ENCODE results near the gene ADAM33. TPM values are rescaled to one million over a fixed set of nuclear protein-coding genes. Genes with fewer than 3 reads are reported as not detected.

The ADAM33 gene, protein sequence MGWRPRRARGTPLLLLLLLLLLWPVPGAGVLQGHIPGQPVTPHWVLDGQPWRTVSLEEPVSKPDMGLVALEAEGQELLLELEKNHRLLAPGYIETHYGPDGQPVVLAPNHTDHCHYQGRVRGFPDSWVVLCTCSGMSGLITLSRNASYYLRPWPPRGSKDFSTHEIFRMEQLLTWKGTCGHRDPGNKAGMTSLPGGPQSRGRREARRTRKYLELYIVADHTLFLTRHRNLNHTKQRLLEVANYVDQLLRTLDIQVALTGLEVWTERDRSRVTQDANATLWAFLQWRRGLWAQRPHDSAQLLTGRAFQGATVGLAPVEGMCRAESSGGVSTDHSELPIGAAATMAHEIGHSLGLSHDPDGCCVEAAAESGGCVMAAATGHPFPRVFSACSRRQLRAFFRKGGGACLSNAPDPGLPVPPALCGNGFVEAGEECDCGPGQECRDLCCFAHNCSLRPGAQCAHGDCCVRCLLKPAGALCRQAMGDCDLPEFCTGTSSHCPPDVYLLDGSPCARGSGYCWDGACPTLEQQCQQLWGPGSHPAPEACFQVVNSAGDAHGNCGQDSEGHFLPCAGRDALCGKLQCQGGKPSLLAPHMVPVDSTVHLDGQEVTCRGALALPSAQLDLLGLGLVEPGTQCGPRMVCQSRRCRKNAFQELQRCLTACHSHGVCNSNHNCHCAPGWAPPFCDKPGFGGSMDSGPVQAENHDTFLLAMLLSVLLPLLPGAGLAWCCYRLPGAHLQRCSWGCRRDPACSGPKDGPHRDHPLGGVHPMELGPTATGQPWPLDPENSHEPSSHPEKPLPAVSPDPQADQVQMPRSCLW
- not detected for polyA plus RNA-seq (2012; ENCODE audit: low read depth, missing spikeins)

DNA sequence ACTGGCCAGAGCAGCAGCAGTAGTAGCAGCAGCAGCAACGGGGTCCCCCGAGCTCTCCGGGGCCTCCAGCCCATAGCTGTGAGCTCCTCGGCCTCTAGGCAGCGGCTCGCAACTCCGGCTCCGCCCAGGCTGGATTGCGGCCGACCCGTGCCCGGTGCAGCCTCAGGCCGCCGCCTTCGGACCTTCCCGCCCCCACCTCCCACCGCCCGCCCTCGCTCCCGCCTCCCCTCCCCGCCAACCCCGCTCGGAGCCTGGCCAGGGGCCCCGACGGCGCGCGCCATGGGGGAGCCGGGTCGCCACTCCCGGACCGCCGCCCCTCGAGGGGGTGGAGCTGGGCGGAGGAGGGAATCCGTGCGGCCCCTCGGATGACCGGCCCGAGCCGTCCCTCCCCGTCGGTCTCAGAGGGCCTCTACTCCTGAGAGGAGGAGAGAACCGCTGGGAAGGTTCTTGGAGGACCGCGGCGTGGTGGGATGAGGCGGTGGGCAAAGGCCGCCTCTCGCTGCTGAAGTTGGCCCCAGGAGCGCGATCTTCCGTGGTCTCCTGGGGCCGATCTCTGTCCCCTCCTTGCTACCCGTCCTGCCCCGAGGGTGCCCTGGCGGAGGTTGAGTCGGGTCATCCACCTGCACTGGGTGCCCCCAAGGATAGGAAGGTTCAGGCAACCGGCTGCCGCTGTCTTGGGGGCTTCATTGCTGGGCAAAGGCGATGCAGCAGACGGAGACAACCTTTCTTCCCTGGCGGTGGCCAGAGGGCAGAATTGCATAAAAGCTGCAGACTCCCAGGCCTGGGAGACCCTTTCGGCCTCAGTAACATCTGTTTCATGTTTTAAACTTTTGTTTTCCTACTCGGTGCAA lies at the start of gene ADAM33:
TSS of gene ADAM33 (minus strand) at position 80 of the 851 bp plus-strand sequence. CDS start at position 74, 6 bp downstream.
- no peak for TF ChIP-seq POLR2A (IDR thresholded peaks at IDR 0.05; ENCODE audit: low read depth, low read length)
- TF ChIP-seq POU2F2 (IDR thresholded peaks at IDR 0.05; ENCODE audit: low read depth, low read length) = no peak
- TF ChIP-seq PAX5 (IDR thresholded peaks at IDR 0.05; ENCODE audit: insufficient read depth, low read length, severe bottlenecking) = no peak
- no peak for TF ChIP-seq POLR2AphosphoS5 (IDR thresholded peaks at IDR 0.05; ENCODE audit: low read depth, low read length)
- TF ChIP-seq SPI1 (IDR thresholded peaks at IDR 0.05; ENCODE audit: low read depth, low read length) = no peak
- no peak for TF ChIP-seq TAF1 (IDR thresholded peaks at IDR 0.05; ENCODE audit: low read depth, low read length)
- FAIRE-seq (no peak), DNase-seq (ENCODE audit: insufficient read length, low spot score) (no peak)

DNA sequence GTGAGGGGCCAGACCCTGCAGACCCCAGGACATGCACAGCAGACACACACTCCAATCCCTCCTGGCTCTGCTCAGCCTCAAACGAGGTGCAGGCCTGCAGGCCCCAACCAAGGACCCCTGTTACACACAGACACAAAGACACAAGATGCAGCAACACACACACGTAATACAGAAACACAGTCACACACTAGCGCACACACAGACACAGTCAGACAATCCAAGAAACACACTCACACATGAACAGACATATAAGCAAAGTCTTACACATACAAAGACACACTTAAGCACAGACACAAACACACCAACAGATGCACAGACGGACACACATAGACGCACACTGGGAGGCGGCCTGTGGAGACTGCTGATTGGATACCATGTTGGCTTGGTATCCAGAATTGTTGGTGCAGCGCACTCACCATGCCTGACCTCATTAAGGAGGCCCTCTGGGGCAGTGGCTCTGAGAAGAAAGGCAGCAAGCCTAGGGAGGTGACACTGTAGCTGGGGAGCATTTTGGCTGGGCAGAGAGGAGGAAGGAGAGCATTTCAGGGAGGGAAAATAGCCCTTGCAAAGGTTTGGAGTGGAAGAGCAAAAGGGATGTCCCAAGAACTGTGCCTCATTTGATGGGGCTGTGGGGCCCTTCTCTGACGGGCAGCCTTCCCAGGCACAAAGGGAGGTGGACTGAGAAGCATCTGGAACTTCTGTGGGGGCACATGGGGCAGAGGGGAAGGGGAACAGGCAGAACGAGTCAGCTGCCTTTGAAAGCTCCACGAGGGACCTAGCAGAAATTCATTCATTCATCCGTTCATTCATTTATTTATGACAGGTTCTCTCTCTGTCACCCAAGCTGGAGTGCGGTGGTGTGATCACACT lies 49.2 kb upstream of the ADAM33 start:
- no peak for DNase-seq (ENCODE audit: insufficient read length, low spot score)
- peak; percentile 67 for FAIRE-seq
- TF ChIP-seq POLR2AphosphoS5 (IDR thresholded peaks at IDR 0.05; ENCODE audit: low read depth, low read length) (no peak), TAF1 (IDR thresholded peaks at IDR 0.05; ENCODE audit: low read depth, low read length) (no peak), SPI1 (IDR thresholded peaks at IDR 0.05; ENCODE audit: low read depth, low read length) (no peak), POLR2A (IDR thresholded peaks at IDR 0.05; ENCODE audit: low read depth, low read length) (no peak), POU2F2 (IDR thresholded peaks at IDR 0.05; ENCODE audit: low read depth, low read length) (no peak), PAX5 (IDR thresholded peaks at IDR 0.05; ENCODE audit: insufficient read depth, low read length, severe bottlenecking) (no peak)

DNA sequence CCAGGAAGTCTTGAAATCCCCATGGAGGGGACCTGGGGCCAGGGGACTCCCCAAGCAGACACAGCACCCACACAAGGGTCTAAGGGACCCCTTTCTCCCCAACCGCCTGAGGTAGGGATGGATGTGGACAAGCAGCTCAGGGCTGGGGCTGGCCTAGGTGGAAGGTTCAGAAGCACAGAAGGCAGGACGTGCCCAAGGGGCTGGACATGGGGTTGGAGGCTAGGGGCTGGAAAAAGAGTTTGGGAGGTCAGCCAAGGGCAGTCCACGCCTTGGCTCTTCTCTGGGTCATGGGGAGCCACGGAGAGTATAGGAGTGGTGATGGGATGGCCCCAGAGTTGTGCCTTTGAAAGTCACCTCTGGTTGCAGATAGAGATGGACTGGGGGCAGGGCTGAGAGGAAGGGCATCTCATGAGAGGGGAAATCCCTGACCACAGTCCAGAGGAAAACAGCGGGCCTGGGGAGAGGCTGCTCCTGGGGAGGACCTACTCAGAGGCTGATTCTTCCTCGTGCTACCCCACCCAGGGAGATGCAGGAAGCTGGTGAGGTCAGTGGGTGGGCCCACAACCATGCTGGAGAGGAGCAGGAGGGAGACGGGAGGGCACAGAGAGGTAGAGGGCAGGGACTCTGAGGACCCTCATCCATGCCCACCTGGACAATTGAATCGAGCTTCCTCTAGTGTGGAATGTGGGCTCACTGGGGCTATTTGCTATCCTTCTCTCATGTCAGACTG lies 48.2 kb upstream of the ADAM33 start:
- no peak for FAIRE-seq
- TF ChIP-seq SPI1 (IDR thresholded peaks at IDR 0.05; ENCODE audit: low read depth, low read length) (no peak), PAX5 (IDR thresholded peaks at IDR 0.05; ENCODE audit: insufficient read depth, low read length, severe bottlenecking) (no peak), POU2F2 (IDR thresholded peaks at IDR 0.05; ENCODE audit: low read depth, low read length) (no peak), POLR2AphosphoS5 (IDR thresholded peaks at IDR 0.05; ENCODE audit: low read depth, low read length) (no peak), TAF1 (IDR thresholded peaks at IDR 0.05; ENCODE audit: low read depth, low read length) (no peak), POLR2A (IDR thresholded peaks at IDR 0.05; ENCODE audit: low read depth, low read length) (no peak)
- no peak for DNase-seq (ENCODE audit: insufficient read length, low spot score)

DNA sequence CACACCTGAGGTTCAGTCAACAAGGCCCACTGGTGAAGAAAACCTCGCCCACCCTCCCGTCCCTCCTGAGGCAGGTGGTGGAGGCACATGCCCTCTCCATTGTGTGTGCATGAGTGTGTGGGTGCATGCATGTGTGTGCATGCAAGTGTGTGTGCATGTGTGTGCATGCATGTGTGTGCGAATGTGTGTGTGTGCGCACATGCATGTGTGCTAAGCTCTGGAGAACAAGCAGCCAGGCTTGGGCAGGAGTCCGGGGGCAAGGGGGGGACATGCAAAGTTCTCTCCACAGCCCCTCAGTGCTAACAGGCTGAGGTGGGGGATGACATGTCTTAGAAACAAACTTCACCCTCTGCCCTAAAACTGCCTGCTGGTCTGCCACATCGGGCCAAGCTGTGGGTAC lies 47.6 kb upstream of the ADAM33 start:
- DNase-seq (ENCODE audit: insufficient read length, low spot score) (no peak), FAIRE-seq (no peak)
- no peak for TF ChIP-seq POU2F2 (IDR thresholded peaks at IDR 0.05; ENCODE audit: low read depth, low read length)
- no peak for TF ChIP-seq PAX5 (IDR thresholded peaks at IDR 0.05; ENCODE audit: insufficient read depth, low read length, severe bottlenecking)
- no peak for TF ChIP-seq POLR2A (IDR thresholded peaks at IDR 0.05; ENCODE audit: low read depth, low read length)
- TF ChIP-seq POLR2AphosphoS5 (IDR thresholded peaks at IDR 0.05; ENCODE audit: low read depth, low read length) = no peak
- no peak for TF ChIP-seq SPI1 (IDR thresholded peaks at IDR 0.05; ENCODE audit: low read depth, low read length)
- TF ChIP-seq TAF1 (IDR thresholded peaks at IDR 0.05; ENCODE audit: low read depth, low read length) = no peak

DNA sequence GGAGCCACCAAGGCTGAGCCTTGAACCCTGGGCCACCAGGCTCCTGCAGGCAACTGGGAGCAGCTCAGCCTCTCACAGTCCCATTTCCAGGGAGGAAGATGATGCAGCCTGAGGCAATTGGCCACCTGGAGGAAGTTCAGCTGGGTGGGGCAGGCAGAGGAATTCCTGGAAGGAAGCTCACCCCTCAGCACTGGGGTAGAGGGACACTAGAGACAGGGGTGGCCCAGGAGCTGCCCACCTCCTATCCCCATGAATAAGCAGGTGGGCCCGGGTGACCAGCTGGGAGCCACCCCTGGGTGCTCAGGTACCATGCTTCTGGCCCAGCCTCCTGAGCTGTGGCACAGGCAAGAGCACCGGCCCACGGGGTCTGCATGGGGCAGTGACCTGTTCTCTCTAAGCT lies 47.1 kb upstream of the ADAM33 start:
- no peak for DNase-seq (ENCODE audit: insufficient read length, low spot score)
- FAIRE-seq = no peak
- TF ChIP-seq POU2F2 (IDR thresholded peaks at IDR 0.05; ENCODE audit: low read depth, low read length) = no peak
- no peak for TF ChIP-seq POLR2AphosphoS5 (IDR thresholded peaks at IDR 0.05; ENCODE audit: low read depth, low read length)
- no peak for TF ChIP-seq POLR2A (IDR thresholded peaks at IDR 0.05; ENCODE audit: low read depth, low read length)
- TF ChIP-seq SPI1 (IDR thresholded peaks at IDR 0.05; ENCODE audit: low read depth, low read length) = no peak
- no peak for TF ChIP-seq PAX5 (IDR thresholded peaks at IDR 0.05; ENCODE audit: insufficient read depth, low read length, severe bottlenecking)
- TF ChIP-seq TAF1 (IDR thresholded peaks at IDR 0.05; ENCODE audit: low read depth, low read length) = no peak

DNA sequence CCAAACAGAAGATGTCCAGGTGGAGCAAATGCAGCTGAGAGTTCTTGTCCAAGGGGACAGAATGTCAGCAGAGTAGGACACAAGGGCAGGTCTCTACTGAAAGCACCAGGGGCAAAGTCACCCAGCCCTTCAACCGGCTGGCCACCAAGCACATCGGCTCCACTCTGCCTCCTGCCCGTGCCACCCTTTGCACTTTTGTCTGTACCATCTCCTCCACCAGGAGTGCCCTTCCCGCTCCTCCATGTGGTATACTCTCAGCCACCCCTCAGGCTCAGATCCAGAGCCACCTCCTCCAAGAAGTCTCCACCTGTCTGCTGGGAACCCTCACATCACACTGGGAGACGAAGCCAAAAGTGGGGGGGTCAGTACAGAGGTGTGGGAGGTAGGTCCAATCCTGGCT lies 46.5 kb upstream of the ADAM33 start:
- no peak for DNase-seq (ENCODE audit: insufficient read length, low spot score)
- no peak for TF ChIP-seq POU2F2 (IDR thresholded peaks at IDR 0.05; ENCODE audit: low read depth, low read length)
- no peak for TF ChIP-seq TAF1 (IDR thresholded peaks at IDR 0.05; ENCODE audit: low read depth, low read length)
- no peak for TF ChIP-seq SPI1 (IDR thresholded peaks at IDR 0.05; ENCODE audit: low read depth, low read length)
- TF ChIP-seq POLR2AphosphoS5 (IDR thresholded peaks at IDR 0.05; ENCODE audit: low read depth, low read length) = no peak
- no peak for TF ChIP-seq POLR2A (IDR thresholded peaks at IDR 0.05; ENCODE audit: low read depth, low read length)
- TF ChIP-seq PAX5 (IDR thresholded peaks at IDR 0.05; ENCODE audit: insufficient read depth, low read length, severe bottlenecking) = no peak
- no peak for FAIRE-seq

DNA sequence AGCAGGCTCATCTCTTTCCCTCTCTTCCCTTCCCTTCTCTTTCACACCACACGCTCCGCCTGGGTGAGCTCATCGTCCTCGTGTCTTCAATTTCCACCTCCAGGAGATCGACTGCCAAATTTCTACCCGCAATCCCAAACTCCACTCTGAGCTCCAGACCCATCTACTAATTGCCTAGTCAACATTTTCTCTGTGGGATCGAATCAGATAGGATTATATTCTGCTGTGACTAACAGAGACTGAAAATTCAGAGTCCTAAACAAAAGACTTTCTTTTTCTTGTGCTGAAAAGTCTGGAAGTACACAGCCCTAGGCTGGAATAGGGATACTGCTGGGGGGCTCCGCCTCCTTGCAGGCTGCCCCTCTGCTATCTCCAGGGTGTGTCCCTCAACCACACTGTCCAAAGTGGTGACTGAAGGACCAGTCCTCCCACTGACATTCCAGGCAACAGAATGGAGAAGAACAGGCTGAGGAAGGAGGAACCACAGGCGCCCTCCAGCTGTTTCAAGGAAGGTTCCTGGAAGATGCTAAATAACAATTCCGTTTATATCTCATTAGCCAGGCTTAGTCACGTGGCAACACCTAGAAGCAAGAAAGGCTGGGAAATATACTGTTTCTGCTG lies 45.7 kb upstream of the ADAM33 start:
- FAIRE-seq (no peak), DNase-seq (ENCODE audit: insufficient read length, low spot score) (no peak)
- no peak for TF ChIP-seq POLR2AphosphoS5 (IDR thresholded peaks at IDR 0.05; ENCODE audit: low read depth, low read length)
- TF ChIP-seq TAF1 (IDR thresholded peaks at IDR 0.05; ENCODE audit: low read depth, low read length) = no peak

Measured in GM12891 (cell line).